HFF-Myc (cell line): ENCODE data around the gene THAP2.
A peak's percentile ranks its signal among the peaks of the same experiment; 100 is the strongest.

Experiments
- DNase-seq: peaks from one replicate; pipeline ENCODE4 v3.0.0-alpha.2; 2011; ENCODE audit warnings: low read depth; ENCODE audit errors: extremely low read depth
- H3K4me3 ChIP-seq: replicated peaks from 2 replicates; pipeline ENCODE4 v1.5.1; 2011; ENCODE audit warnings: low read depth, mild to moderate bottlenecking, control low read depth, low read length
- CTCF ChIP-seq: IDR thresholded peaks from 2 replicates; pipeline ENCODE4 v1.5.1; 2012; ENCODE audit warnings: mild to moderate bottlenecking, low read depth, low read length, control low read depth; ENCODE audit errors: missing control alignments

THAP2 gene

DNA sequence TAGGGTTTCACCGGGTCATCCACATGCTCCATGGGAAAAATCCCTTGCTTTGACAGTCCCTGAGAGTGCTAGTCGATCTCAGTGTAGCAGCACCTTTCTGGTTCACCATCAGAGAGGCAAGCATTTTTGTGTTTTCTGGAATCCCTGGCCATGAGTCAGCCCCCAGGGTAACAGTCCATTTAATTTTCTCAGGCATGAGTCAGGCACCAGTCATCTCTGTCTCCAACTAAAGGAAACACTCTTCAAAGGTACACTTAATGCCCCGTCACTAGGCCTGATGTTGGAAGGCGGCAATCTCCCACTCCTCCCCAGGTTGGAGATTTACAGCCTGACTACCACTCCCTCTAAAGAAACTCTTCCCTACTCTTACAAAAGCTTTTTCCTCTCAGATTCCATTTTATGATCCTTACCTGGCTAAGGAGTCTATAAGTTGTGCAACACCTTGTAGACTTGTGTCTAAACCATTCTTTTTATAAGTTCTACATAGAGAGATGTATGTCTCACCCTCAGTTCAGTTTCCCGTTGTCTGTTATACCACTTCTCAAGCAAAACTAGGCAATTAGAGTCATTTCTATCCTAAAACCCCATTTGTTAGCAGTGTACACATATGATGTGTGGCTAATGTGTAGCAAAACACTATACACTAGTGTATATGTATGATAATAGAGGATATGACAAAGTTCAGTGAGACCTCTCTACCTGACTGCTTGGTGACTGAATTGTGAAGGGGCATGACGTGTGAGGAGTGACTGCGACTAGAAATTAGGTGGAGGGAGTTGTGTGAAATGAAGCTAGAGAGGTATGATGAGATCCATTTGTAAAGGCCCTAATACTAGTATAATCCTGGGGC, 46.4 kb downstream of the THAP2 start:
- TF ChIP-seq CTCF = no peak
- peak; percentile 55 for DNase-seq
- no peak overlapping the region for H3K4me3 ChIP-seq

DNA sequence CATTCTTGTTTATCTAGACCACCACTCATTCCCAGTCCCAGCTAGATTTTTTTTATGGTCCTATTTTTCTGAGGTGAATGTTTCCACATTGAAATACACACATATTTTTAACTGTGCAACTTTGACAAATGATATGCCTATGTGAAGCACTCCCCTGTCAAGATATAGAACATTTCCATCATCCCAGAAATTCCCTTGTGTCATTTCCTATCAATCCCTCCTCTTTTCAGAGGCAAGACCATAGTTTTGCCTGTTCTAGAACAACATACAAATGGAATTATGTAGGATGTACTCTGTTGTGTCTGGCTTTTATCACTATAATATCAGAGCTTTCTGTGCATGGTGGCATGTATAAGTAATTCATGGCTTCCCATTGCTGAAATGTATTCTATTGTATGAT, 54.5 kb downstream of the THAP2 start:
- no peak for TF ChIP-seq CTCF
- no peak for DNase-seq
- H3K4me3 ChIP-seq = no peak overlapping the region

DNA sequence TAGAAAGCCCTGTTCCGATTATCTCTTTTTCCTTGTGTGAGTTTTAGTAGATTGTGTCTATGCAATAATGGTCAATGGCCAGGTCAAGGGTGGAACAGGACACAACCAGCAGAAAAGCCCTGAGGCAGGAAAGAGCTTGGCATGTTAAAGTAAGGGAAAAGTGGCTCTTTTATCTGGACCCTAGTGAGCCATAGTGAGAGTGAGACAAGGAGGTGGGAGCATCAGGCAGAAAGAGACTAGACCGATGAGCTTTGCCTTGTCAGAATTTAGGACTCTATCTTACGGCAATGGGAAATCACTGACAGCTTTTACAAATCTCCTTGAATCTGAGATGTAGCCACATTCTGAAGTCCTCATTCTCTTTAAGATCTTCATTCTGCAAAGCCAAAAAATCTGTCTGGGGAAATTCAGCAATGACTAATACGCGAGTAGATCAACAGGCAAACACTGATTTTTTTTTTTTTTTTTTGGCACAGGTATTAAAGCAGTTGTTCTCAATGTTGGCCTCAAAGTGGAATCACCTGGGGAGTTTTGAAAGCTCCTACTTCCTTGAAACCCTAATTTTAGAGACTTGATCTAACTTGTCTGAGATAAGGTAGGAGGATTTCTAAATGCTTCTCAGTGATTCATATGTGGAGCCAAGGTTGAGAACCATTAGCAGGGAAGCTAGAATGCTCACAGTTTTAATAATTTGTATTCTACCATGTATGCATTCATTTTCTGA, 55.7 kb downstream of the THAP2 start:
- no peak overlapping the region for H3K4me3 ChIP-seq
- TF ChIP-seq CTCF = no peak
- no peak for DNase-seq

DNA sequence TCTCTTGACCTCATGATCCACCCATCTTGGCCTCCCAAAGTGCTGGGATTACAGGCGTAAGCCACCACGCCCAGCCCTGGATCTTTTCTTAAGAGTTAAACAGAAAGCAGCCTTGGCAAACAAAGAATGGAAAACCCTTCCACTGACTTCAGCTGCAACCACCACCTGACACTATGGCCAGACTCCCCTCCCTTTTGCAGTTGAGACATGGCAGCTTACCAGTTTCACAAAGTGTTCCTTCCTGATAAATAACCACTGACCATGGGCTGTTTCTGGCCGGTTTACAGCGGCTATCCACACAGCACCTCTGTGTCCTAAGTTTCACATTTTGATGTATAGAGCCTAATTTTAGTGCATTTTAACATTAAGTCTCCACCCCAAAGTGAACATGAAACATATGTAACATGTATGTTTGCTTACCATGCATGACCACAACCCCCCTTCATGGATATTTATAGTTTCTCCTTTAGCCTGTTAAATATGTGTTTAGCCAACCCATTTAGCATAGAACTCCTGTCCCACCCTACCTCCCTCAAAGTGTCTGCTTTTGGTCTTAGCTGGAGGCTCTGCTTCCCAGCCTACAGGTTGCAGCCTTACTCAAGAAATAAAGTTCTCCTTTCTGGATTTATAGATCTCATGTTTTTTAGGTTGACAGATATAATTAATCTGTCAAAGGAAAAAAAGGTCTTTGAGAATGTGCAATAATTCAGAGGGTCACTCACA, 57.8 kb downstream of the THAP2 start:
- TF ChIP-seq CTCF = no peak
- no peak for DNase-seq

DNA sequence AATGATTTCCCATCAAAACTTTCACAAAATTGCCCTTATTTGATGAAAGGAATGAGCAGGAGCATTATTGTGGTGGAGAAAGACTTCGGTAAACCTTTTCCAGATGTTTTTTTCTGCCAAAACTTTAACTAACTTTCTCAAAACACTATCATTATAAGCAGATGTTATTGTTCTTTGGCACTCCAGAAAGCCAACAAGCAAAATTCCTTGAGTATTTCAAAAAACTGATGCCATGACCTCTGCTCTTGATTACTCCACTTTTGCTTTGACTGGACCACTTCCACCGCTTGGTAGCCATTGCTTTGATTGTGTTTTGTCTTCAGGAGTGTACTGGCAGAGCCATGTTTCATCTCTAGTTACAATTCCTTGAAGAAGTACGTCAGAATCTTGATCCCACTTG, 60.9 kb downstream of the THAP2 start:
- H3K4me3 ChIP-seq = no peak overlapping the region
- DNase-seq = peak; percentile 68
- TF ChIP-seq CTCF = no peak

More for the DNA sequence above, 57.8 kb downstream of the THAP2 start:
- H3K4me3 ChIP-seq = no peak overlapping the region

DNA sequence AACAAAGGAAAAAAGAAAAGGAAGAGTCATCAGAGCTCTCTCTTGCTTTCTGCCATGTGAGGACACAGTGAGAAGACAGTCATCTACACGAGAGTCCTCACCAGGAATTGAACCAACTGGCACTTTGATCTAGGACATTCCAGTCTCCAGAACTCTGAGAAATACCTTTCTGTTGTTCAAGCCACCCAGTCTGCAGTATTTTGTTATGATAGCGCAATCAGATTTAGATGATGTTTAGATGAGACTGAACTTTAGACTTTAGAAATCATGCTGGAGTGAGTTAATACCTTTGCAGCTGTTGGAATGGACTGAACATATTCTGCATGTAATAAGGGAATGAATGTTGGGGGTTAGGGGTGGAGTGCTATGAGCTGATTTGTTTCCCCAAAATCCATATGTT, 62.4 kb downstream of the THAP2 start:
- no peak overlapping the region for H3K4me3 ChIP-seq

More for the DNA sequence above, 62.4 kb downstream of the THAP2 start:
- no peak for TF ChIP-seq CTCF
- no peak for DNase-seq
